Activated B cell treated with CpG ODN at 0.5 μM for 24 hours (primary cell): ENCODE measurements around the gene CA12. TPM values are rescaled to one million over a fixed set of nuclear protein-coding genes. Genes with fewer than 3 reads are reported as not detected.

Experiments used
- ATAC-seq: fragments of 200-7000 bp; cut with Tn5 transposase; one replicate; pipeline ENCODE4 v1.10.0; 2021; ENCODE audit warnings: low read depth, mild to moderate bottlenecking, moderate library complexity
- CTCF ChIA-PET: fragments of 350-600 bp; sonication (Branson Sonifier 250); formaldehyde crosslinking; loops from one replicate; lab custom pipeline; 2021; ENCODE audit warnings: antibody characterized with exemption; lab: Charles Lee
- POLR2A ChIA-PET: fragments of 350-600 bp; sonication (Branson Sonifier 250); formaldehyde crosslinking; loops from one replicate; lab custom pipeline; 2021; ENCODE audit warnings: antibody characterized with exemption; lab: Charles Lee
- DNase-seq: peaks from one replicate; pipeline ENCODE4 v3.0.0; 2022
- H3K27ac Mint-ChIP-seq: one replicate; pipeline ENCODE4 v1.8.0; 2020; ENCODE audit warnings: mixed read lengths
- H3K27me3 Mint-ChIP-seq: one replicate; pipeline ENCODE4 v1.8.0; 2021; ENCODE audit warnings: mixed read lengths
- H3K36me3 Mint-ChIP-seq: one replicate; pipeline ENCODE4 v1.8.0; 2021; ENCODE audit warnings: low read depth, mixed read lengths
- H3K4me1 Mint-ChIP-seq: one replicate; pipeline ENCODE4 v1.8.0; 2021; ENCODE audit warnings: mixed read lengths
- H3K4me3 Mint-ChIP-seq: one replicate; pipeline ENCODE4 v1.8.0; 2020; ENCODE audit warnings: mild to moderate bottlenecking, mixed read lengths
- H3K9me3 Mint-ChIP-seq: one replicate; pipeline ENCODE4 v1.8.0; 2020; ENCODE audit warnings: mixed read lengths
- intact Hi-C: fragments of 100-400 bp; cut with micrococcal nuclease; formaldehyde crosslinking; loops from one replicate; pipeline ENCODE4 v1.15.1; 2024
- total RNA-seq: library from RNA; stranded (reverse); gene quantifications from 2 replicates; pipeline ENCODE4 v1.2.3, GENCODE V29; 2022
- TF ChIP-seq, protein P1 (sequence below): fragments of 200-600 bp; IDR thresholded peaks from one replicate; pipeline ENCODE4 v1.8.0; 2022; ENCODE audit warnings: antibody characterized with exemption, mild to moderate bottlenecking

The CA12 gene
- total RNA-seq, 1 donor from 2014 or later = not detected

DNA sequence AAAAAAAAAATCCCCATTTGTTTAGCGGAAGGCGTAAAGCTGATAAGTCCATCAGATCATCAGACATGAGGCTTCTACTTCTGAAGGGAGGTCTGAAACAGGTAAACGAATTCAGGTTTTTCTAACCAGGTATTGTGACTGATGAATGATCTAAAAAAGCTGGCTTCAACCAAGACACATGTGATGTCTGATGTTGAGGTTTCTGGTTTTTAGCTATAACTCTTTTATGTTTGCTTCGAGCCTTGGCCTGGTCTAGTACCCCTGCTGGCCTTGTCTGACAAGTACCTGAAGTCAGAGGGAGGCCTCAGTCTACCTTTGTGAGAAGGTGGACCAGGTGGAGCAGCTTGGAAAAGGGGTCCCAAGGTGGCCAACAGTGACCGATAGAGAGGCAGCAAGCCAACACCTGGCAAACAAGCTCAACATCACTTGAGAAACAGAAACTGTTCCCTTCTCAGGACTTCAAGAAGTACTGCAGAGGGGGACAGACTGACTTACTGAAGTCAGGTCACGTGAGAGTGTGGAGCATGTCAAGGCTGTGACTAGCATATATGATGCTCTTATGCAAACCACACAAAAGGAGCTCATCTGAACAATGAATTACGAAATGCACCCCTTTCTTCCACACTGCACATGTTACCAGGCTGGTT lies 33.0 kb upstream of the CA12 start:
- DNase-seq (no peak), ATAC-seq (no peak)
- peaks cover 2% of the 10 kb centered on the region for H3K27me3 Mint-ChIP-seq
- H3K27ac Mint-ChIP-seq = no peak overlapping the region
- H3K4me3 Mint-ChIP-seq = no peak overlapping the region
- H3K9me3 Mint-ChIP-seq = no peaks in the 10 kb centered on the region
- H3K4me1 Mint-ChIP-seq = no peaks in the 10 kb centered on the region
- ChIA-PET POLR2A (interaction anchor here (0.6 kb wide), 1 partner anchor 78 kb away, joined by 3 read pairs; no protein-coding TSS in a partner anchor), CTCF (interaction anchor here (0.6 kb wide), 1 partner anchor 129 kb away, joined by 3 read pairs; no protein-coding TSS in a partner anchor)
- TF ChIP-seq, protein P1, sequence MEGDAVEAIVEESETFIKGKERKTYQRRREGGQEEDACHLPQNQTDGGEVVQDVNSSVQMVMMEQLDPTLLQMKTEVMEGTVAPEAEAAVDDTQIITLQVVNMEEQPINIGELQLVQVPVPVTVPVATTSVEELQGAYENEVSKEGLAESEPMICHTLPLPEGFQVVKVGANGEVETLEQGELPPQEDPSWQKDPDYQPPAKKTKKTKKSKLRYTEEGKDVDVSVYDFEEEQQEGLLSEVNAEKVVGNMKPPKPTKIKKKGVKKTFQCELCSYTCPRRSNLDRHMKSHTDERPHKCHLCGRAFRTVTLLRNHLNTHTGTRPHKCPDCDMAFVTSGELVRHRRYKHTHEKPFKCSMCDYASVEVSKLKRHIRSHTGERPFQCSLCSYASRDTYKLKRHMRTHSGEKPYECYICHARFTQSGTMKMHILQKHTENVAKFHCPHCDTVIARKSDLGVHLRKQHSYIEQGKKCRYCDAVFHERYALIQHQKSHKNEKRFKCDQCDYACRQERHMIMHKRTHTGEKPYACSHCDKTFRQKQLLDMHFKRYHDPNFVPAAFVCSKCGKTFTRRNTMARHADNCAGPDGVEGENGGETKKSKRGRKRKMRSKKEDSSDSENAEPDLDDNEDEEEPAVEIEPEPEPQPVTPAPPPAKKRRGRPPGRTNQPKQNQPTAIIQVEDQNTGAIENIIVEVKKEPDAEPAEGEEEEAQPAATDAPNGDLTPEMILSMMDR = no peak
- intact Hi-C loops = no loop called here
- H3K36me3 Mint-ChIP-seq = no peaks in the 10 kb centered on the region

GRCh38 chr15:63412551-63412950 lies 30.9 kb upstream of the CA12 start:
- ATAC-seq (no peak), DNase-seq (no peak)
- intact Hi-C loops = no loop called here
- Mint-ChIP-seq H3K9me3 (no peaks in the 10 kb centered on the region), H3K4me3 (no peak overlapping the region), H3K36me3 (no peaks in the 10 kb centered on the region), H3K27ac (no peak overlapping the region), H3K27me3 (peaks cover 2% of the 10 kb centered on the region), H3K4me1 (no peaks in the 10 kb centered on the region)
- CTCF ChIA-PET = no interaction called here
- POLR2A ChIA-PET = no interaction called here
- TF ChIP-seq, protein P1 = no peak

DNA sequence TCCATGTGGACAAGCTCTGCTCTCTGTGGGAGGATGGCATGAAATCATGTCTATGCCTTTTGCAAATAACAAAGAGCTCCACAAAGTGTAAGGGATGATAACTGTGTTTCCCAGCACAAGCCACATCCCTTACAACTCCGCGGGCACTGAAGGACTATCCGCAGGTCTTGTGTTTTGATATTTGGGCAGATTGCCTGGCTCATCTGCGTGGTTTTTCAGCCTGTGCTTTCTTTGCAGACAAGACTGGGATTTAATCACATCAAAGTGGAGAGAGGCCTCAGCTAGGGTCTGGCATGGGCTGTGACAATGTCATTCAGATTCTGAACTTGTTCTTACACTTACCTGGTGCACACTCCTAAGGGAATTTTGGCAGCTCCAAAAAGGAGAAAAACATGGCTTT lies 30.2 kb upstream of the CA12 start:
- ATAC-seq (no peak), DNase-seq (no peak)
- Mint-ChIP-seq H3K4me1 (no peaks in the 10 kb centered on the region), H3K27ac (no peak overlapping the region), H3K27me3 (peaks cover 2% of the 10 kb centered on the region), H3K9me3 (no peaks in the 10 kb centered on the region), H3K36me3 (no peaks in the 10 kb centered on the region), H3K4me3 (no peak overlapping the region)
- intact Hi-C loops = no loop called here
- TF ChIP-seq, protein P1 = no peak
- ChIA-PET CTCF (interaction anchor here (1.1 kb wide), 1 partner anchor 123 kb away, joined by 3 read pairs; no protein-coding TSS in a partner anchor), POLR2A (interaction anchor here (0.6 kb wide), 1 partner anchor 736 kb away, joined by 3 read pairs; no protein-coding TSS in a partner anchor)

GRCh38 chr15:63409179-63409578 lies 27.5 kb upstream of the CA12 start:
- peaks cover 2% of the 10 kb centered on the region for H3K27me3 Mint-ChIP-seq
- H3K36me3 Mint-ChIP-seq = no peaks in the 10 kb centered on the region
- TF ChIP-seq, protein P1 = no peak
- POLR2A ChIA-PET = no interaction called here
- H3K27ac Mint-ChIP-seq = no peak overlapping the region
- H3K4me3 Mint-ChIP-seq = no peak overlapping the region
- DNase-seq (no peak), ATAC-seq (no peak)
- peaks cover 8% of the 10 kb centered on the region for H3K4me1 Mint-ChIP-seq
- intact Hi-C loops = loop anchor here (10.0 kb wide), 1 partner anchor 284 kb away; the partner anchor contains the start of gene LACTB
- CTCF ChIA-PET = no interaction called here
- no peaks in the 10 kb centered on the region for H3K9me3 Mint-ChIP-seq

GRCh38 chr15:63408524-63408923 lies 26.9 kb upstream of the CA12 start:
- CTCF ChIA-PET = no interaction called here

More at GRCh38 chr15:63408524-63408923, 26.9 kb upstream of the CA12 start:
- Mint-ChIP-seq H3K27ac (no peak overlapping the region), H3K27me3 (peaks cover 2% of the 10 kb centered on the region), H3K4me3 (no peak overlapping the region), H3K9me3 (no peaks in the 10 kb centered on the region), H3K4me1 (peaks cover 8% of the 10 kb centered on the region), H3K36me3 (no peaks in the 10 kb centered on the region)
- POLR2A ChIA-PET = no interaction called here
- DNase-seq = no peak
- ATAC-seq = no peak
- TF ChIP-seq, protein P1 = no peak
- intact Hi-C loops = loop anchor here (10.0 kb wide), 1 partner anchor 284 kb away; the partner anchor contains the start of gene LACTB
